CD4-positive, alpha-beta T cell treated with Interleukin-6 for 4 hours (primary cell): ENCODE data around the gene KCNJ14.

Source experiments
- DNase-seq: peaks from one replicate; pipeline ENCODE4 v3.0.0-alpha.2; 2020; ENCODE audit warnings: mixed read lengths

The KCNJ14 gene

GRCh38 chr19:48445606-48446481 lies 9.5 kb upstream of the KCNJ14 start, which contains the start of gene GRWD1:
TSS of gene GRWD1 (plus strand) at chr19:48445983. CDS start at chr19:48446006, 23 bp downstream.
- peak; percentile 96 for DNase-seq

- no peak for DNase-seq
Measured at GRCh38 chr19:48446579-48446978, 8.8 kb upstream of the KCNJ14 start.

GRCh38 chr19:48448563-48448962 lies 6.8 kb upstream of the KCNJ14 start:
- DNase-seq = no peak

- no peak for DNase-seq
Measured at GRCh38 chr19:48450441-48450840, 4.9 kb upstream of the KCNJ14 start.

- no peak for DNase-seq
Measured at GRCh38 chr19:48450863-48451262, 4.5 kb upstream of the KCNJ14 start.

GRCh38 chr19:48451624-48452023 lies 3.8 kb upstream of the KCNJ14 start:
- DNase-seq = no peak

- DNase-seq = no peak
Measured at GRCh38 chr19:48452289-48453190, 2.8 kb upstream of the KCNJ14 start.

GRCh38 chr19:48454150-48454730 lies 1.1 kb upstream of the KCNJ14 start:
- DNase-seq = no peak

- no peak for DNase-seq
Measured at GRCh38 chr19:48455908-48456562, 661 bp downstream of the KCNJ14 start.

GRCh38 chr19:48456864-48457263 lies 1.5 kb downstream of the KCNJ14 start:
- no peak for DNase-seq

- no peak for DNase-seq
Measured at GRCh38 chr19:48458016-48458415, 2.6 kb downstream of the KCNJ14 start.

- DNase-seq = no peak
Measured at GRCh38 chr19:48461651-48461981, 6.2 kb downstream of the KCNJ14 start.

GRCh38 chr19:48461982-48462655 lies 6.7 kb downstream of the KCNJ14 start:
- DNase-seq = no peak

GRCh38 chr19:48465215-48465614 lies 9.8 kb downstream of the KCNJ14 start:
- DNase-seq = no peak

GRCh38 chr19:48466561-48467325 lies 11.4 kb downstream of the KCNJ14 start:
- no peak for DNase-seq

GRCh38 chr19:48468772-48469288 lies 13.5 kb downstream of the KCNJ14 start:
- peak; percentile 100 for DNase-seq

GRCh38 chr19:48469289-48469881 lies 14.0 kb downstream of the KCNJ14 start, which contains the start of gene CYTH2:
TSS of gene CYTH2 (plus strand) at chr19:48469369. CDS start at chr19:48469508, 139 bp downstream.
- DNase-seq = peak; percentile 80

GRCh38 chr19:48469934-48470680 lies 14.7 kb downstream of the KCNJ14 start:
- no peak for DNase-seq

- no peak for DNase-seq
Measured at GRCh38 chr19:48470856-48471255, 15.5 kb downstream of the KCNJ14 start.

- DNase-seq = no peak
Measured at GRCh38 chr19:48471836-48472235, 16.5 kb downstream of the KCNJ14 start.
